H1 (cell line): ENCODE results near the gene DENND4C. TPM values are rescaled to one million over a fixed set of nuclear protein-coding genes. Genes with fewer than 3 reads are reported as not detected.

ENCODE experiments used
- ASH2L ChIP-seq: fragments of 200-600, 300-600 bp; sonication (generic); IDR thresholded peaks from one replicate; pipeline ENCODE4 v1.7.1; 2017; ENCODE audit warnings: low read length
- POLR2A ChIP-seq, 2 experiments: IDR thresholded peaks; 1 replicate in 1 of 2; 2 replicates in 1 of 2; pipeline ENCODE4 v1.6.1; 2011; ENCODE audit warnings: low read depth in 2 of 2, low read length in 2 of 2, mild to moderate bottlenecking in 2 of 2; ENCODE audit errors: control extremely low read depth in 1 of 2
- RNF2 ChIP-seq: fragments of 200-900, 300-1000 bp; sonication (generic); IDR thresholded peaks from 2 replicates; pipeline ENCODE4 v1.7.1; 2016; ENCODE audit warnings: borderline replicate concordance, low read depth, mild to moderate bottlenecking, antibody characterized with exemption, low read length; ENCODE audit not compliant: poor library complexity, severe bottlenecking; ENCODE audit errors: missing control alignments
- RXRA ChIP-seq: IDR thresholded peaks from 2 replicates; pipeline ENCODE4 v1.6.1; 2011; ENCODE audit warnings: low read depth, mild to moderate bottlenecking, low read length, moderate library complexity; ENCODE audit not compliant: insufficient read depth
- SAP30 ChIP-seq: fragments of 300-600 bp; sonication (generic); IDR thresholded peaks from 2 replicates; pipeline ENCODE4 v1.7.1; 2012; ENCODE audit warnings: low read length, moderate library complexity, mild to moderate bottlenecking, inconsistent platforms; ENCODE audit not compliant: insufficient read depth, insufficient replicate concordance
- polyA plus RNA-seq, 7 experiments: library from polyadenylated mRNA; depleted of rRNA in 3 of 7; stranded (reverse) in 5 of 7; unstranded in 2 of 7; fragments of >200 nt in 5 of 7; fragments of 200-250 nt in 2 of 7; gene quantifications; 1 replicate in 5 of 7; 2 replicates in 1 of 7; 4 replicates in 1 of 7; pipeline versions ENCODE4 v1.2.1 to v1.2.3, GENCODE V29; 2011 to 2013; ENCODE audit warnings: missing spikeins in 2 of 7, mixed read lengths in 2 of 7
- total RNA-seq: library from RNA; stranded (reverse); fragmentation: NEBNext Ultra II Directional; extraction: Animal tissue kit (Norgen Biotek cat#: 25700); gene quantifications from 2 replicates; pipeline ENCODE4 v1.2.1, GENCODE V29; 2021

DENND4C gene
- total and polyA plus RNA-seq, 2 of the 8 experiments (the other 6 are each of a cell fraction or from before 2014, with no cell fraction given): 6.9 to 18.9 TPM

DNA sequence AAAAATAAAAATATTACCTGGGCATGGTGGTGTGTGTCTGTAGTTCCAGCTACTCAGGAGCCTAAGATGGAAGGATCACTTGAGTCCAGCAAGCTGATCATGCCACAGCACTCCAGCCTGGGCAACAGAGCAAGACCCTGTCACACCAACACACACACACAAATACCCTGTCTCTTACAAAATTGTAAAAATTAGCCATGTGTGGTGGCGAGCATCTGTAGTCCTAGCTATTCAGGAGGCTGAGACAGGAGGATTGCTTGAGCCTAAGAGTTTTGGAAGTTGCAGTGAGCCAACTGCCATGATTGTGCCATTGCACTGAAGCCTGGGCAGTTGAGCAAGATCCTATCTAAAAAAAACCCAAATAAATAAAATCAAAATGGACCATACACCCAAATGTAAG lies 32.1 kb upstream of the DENND4C start (continued):
- TF ChIP-seq SAP30 (no peak), ASH2L (no peak), RXRA (no peak), RNF2 (no peak), POLR2A (IDR thresholded peaks at IDR 0.05; ENCODE audit: control extremely low read depth in 1 of 2, low read depth in 2 of 2, low read length in 2 of 2) (no peak)
